HepG2 (cell line): ENCODE results near the gene TCP11L1. TPM values are rescaled to one million over a fixed set of nuclear protein-coding genes. Genes with fewer than 3 reads are reported as not detected.

Experiments
- ARID5B ChIP-seq: IDR thresholded peaks from 2 replicates; pipeline ENCODE4 v1.4.0; 2020; ENCODE audit warnings: mild to moderate bottlenecking, missing genetic modification reagents
- ATM ChIP-seq: fragments of 450-650 bp; IDR thresholded peaks from 2 replicates; pipeline ENCODE4 v1.7.1; 2017; ENCODE audit warnings: mild to moderate bottlenecking, borderline replicate concordance
- DPF2 ChIP-seq: sonication (generic); formaldehyde crosslinking; IDR thresholded peaks from 2 replicates; pipeline ENCODE4 v1.4.0; 2020; ENCODE audit warnings: mild to moderate bottlenecking, low read depth, missing genetic modification reagents, borderline replicate concordance
- FLYWCH1 ChIP-seq: sonication (generic); formaldehyde crosslinking; IDR thresholded peaks from 2 replicates; pipeline ENCODE4 v1.8.1; 2023; ENCODE audit warnings: mild to moderate bottlenecking, missing genetic modification reagents
- HDAC6 ChIP-seq: fragments of 200-600 bp; sonication (generic); IDR thresholded peaks from 2 replicates; pipeline ENCODE4 v1.7.0; 2017; ENCODE audit warnings: mild to moderate bottlenecking, antibody characterized with exemption, low read length, low read depth
- MXD4 ChIP-seq: IDR thresholded peaks from 2 replicates; pipeline ENCODE4 v1.6.1; 2016; ENCODE audit warnings: mild to moderate bottlenecking, missing biosample characterization, missing genetic modification reagents
- NCOR1 ChIP-seq: fragments of 200-600 bp; sonication (generic); IDR thresholded peaks from 2 replicates; pipeline ENCODE4 v1.7.0; 2017; ENCODE audit warnings: antibody characterized with exemption, low read length, borderline replicate concordance
- NRL ChIP-seq: sonication (generic); formaldehyde crosslinking; IDR thresholded peaks from 2 replicates; pipeline ENCODE4 v1.5.0; 2020; ENCODE audit warnings: missing genetic modification reagents, mild to moderate bottlenecking, moderate library complexity, borderline replicate concordance
- POGZ ChIP-seq: sonication (generic); formaldehyde crosslinking; IDR thresholded peaks from 2 replicates; pipeline ENCODE4 v1.4.0; 2020; ENCODE audit warnings: mild to moderate bottlenecking, missing genetic modification reagents
- REXO4 ChIP-seq: sonication (generic); formaldehyde crosslinking; IDR thresholded peaks from 2 replicates; pipeline ENCODE4 v1.8.0; 2022; ENCODE audit warnings: missing genetic modification reagents, mild to moderate bottlenecking, borderline replicate concordance
- ZBTB7A ChIP-seq: sonication (generic); formaldehyde crosslinking; IDR thresholded peaks from 2 replicates; pipeline ENCODE4 v1.8.0; 2022; ENCODE audit warnings: mild to moderate bottlenecking, missing genetic modification reagents
- ZMYM4 ChIP-seq: sonication (generic); formaldehyde crosslinking; IDR thresholded peaks from 2 replicates; pipeline ENCODE4 v1.8.1; 2023; ENCODE audit warnings: mild to moderate bottlenecking, missing genetic modification reagents
- ZNF547 ChIP-seq: sonication (generic); formaldehyde crosslinking; IDR thresholded peaks from 2 replicates; pipeline ENCODE4 v1.5.1; 2020; ENCODE audit warnings: mild to moderate bottlenecking, missing genetic modification reagents
- ZNF550 ChIP-seq: sonication (generic); formaldehyde crosslinking; IDR thresholded peaks from 2 replicates; pipeline ENCODE4 v1.4.0; 2020; ENCODE audit warnings: mild to moderate bottlenecking, missing genetic modification reagents, borderline replicate concordance
- ZNF703 ChIP-seq: sonication (generic); formaldehyde crosslinking; IDR thresholded peaks from 2 replicates; pipeline ENCODE4 v1.5.1; 2020; ENCODE audit warnings: missing genetic modification reagents, mild to moderate bottlenecking, moderate library complexity, borderline replicate concordance
- ZNF740 ChIP-seq: sonication (generic); formaldehyde crosslinking; IDR thresholded peaks from 2 replicates; pipeline ENCODE4 v1.4.0; 2020; ENCODE audit warnings: missing genetic modification reagents
- ZNF891 ChIP-seq: sonication (generic); formaldehyde crosslinking; IDR thresholded peaks from 2 replicates; pipeline ENCODE4 v1.5.0; 2020; ENCODE audit warnings: mild to moderate bottlenecking, missing genetic modification reagents
- polyA plus RNA-seq, 8 experiments: library from polyadenylated mRNA; depleted of rRNA in 3 of 8; stranded (reverse) in 7 of 8; unstranded in 1 of 8; fragments of >200 nt; fragmentation: Illumina TruSeq in 4 of 8; extraction: Trizol in 4 of 8; gene quantifications; 2 replicates each; pipeline versions ENCODE4 v1.2.1 to v1.2.3, GENCODE V29; 2011 to 2016; ENCODE audit warnings: low read depth in 4 of 8, missing spikeins in 1 of 8, mixed read lengths in 1 of 8; ENCODE audit not compliant: insufficient read depth in 1 of 8
- total RNA-seq, 5 experiments: library from RNA; depleted of rRNA; stranded (reverse); fragments of >200 nt; fragmentation: Illumina TruSeq; extraction: Trizol; gene quantifications; 2 replicates each; pipeline ENCODE4 v1.2.3, GENCODE V29; 2016; ENCODE audit warnings: low read depth in 1 of 5
- TF ChIP-seq, protein P1 (sequence below): sonication (generic); formaldehyde crosslinking; IDR thresholded peaks from 2 replicates; pipeline ENCODE4 v1.8.1; 2023; ENCODE audit warnings: mild to moderate bottlenecking, missing genetic modification reagents, borderline replicate concordance
- TF ChIP-seq, protein P2 (sequence below): sonication (generic); formaldehyde crosslinking; IDR thresholded peaks from 2 replicates; pipeline ENCODE4 v1.8.1; 2022; ENCODE audit warnings: low read depth, mild to moderate bottlenecking, missing genetic modification reagents
- TF ChIP-seq, protein P3 (sequence below): sonication (generic); formaldehyde crosslinking; IDR thresholded peaks from 2 replicates; pipeline ENCODE4 v1.4.0; 2020; ENCODE audit warnings: missing genetic modification reagents, borderline replicate concordance

Gene TCP11L1
- total and polyA plus RNA-seq, 2 of the 13 experiments (the other 11 are each of a cell fraction or from before 2014, with no cell fraction given) = 7.9 to 10.1 TPM

DNA sequence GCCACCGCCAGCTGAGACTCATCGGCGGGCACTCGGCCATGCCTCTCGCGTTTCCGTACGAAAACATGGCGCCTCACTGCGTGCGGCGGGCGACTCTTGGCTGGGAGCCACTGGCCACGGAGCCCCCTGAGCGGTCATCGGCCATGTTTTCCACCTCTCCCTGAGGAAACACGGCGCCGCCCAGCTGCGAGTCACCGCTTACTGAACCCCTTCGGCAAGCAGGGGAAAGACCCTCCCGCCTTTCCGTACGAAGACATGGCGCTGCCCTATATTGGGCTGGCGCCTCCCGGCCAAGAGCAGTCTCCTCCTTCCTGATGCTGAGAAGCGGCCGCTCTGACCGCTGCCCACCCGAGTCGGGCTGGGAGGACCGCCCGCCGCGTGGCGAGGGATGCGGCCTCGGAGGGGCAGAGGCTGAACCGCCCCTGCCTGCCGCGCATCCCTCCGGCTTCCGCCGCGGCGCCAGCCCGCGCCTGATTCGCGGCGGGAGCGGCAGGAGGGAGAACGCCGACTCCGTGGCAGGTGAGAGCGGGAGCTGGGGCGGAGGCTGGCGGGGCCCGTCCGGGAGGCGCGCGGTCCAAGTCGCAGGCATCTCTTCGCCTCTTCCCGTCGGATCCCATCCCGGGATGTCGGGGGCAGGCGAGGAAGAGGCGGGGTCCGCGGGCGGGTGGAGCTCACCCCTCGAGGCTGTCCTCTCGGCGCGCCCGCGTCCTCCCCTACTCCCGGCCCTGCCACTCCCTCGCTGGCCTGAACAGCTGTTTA, at the start of gene TCP11L1 (continued):
- TF ChIP-seq MXD4 (CRISPR knock-in tag) (peak; percentile 59), POGZ (CRISPR knock-in tag) (peak; percentile 81; the same call in 1 of the 2 replicates), ARID5B (CRISPR knock-in tag) (no peak; the same call in none of the 2 replicates), FLYWCH1 (CRISPR knock-in tag) (no peak), ZBTB7A (CRISPR knock-in tag) (0 out of 2 replicates have a peak, but pooled peaks have one; percentile 37), REXO4 (CRISPR knock-in tag) (no peak), DPF2 (CRISPR knock-in tag) (no peak), ATM (no peak), HDAC6 (no peak), ZNF703 (CRISPR knock-in tag) (no peak), ZNF891 (CRISPR knock-in tag) (peak; percentile 64; the same call in 1 of the 2 replicates), ZNF740 (CRISPR knock-in tag) (no peak), NRL (CRISPR knock-in tag) (peak; percentile 74; the same call in 1 of the 2 replicates), NCOR1 (no peak), ZMYM4 (CRISPR knock-in tag) (peak; percentile 28), ZNF547 (CRISPR knock-in tag) (peak; percentile 57; the same call in 1 of the 2 replicates), ZNF550 (CRISPR knock-in tag) (no peak)
- TF ChIP-seq, protein P1, sequence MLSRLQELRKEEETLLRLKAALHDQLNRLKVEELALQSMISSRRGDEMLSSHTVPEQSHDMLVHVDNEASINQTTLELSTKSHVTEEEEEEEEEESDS = peak; percentile 71; the same call in 1 of the 2 replicates
- TF ChIP-seq, protein P2, sequence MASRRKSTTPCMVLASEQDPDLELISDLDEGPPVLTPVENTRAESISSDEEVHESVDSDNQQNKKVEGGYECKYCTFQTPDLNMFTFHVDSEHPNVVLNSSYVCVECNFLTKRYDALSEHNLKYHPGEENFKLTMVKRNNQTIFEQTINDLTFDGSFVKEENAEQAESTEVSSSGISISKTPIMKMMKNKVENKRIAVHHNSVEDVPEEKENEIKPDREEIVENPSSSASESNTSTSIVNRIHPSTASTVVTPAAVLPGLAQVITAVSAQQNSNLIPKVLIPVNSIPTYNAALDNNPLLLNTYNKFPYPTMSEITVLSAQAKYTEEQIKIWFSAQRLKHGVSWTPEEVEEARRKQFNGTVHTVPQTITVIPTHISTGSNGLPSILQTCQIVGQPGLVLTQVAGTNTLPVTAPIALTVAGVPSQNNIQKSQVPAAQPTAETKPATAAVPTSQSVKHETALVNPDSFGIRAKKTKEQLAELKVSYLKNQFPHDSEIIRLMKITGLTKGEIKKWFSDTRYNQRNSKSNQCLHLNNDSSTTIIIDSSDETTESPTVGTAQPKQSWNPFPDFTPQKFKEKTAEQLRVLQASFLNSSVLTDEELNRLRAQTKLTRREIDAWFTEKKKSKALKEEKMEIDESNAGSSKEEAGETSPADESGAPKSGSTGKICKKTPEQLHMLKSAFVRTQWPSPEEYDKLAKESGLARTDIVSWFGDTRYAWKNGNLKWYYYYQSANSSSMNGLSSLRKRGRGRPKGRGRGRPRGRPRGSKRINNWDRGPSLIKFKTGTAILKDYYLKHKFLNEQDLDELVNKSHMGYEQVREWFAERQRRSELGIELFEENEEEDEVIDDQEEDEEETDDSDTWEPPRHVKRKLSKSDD (CRISPR knock-in tag) = peak; percentile 84; the same call in 1 of the 2 replicates
- TF ChIP-seq, protein P3, sequence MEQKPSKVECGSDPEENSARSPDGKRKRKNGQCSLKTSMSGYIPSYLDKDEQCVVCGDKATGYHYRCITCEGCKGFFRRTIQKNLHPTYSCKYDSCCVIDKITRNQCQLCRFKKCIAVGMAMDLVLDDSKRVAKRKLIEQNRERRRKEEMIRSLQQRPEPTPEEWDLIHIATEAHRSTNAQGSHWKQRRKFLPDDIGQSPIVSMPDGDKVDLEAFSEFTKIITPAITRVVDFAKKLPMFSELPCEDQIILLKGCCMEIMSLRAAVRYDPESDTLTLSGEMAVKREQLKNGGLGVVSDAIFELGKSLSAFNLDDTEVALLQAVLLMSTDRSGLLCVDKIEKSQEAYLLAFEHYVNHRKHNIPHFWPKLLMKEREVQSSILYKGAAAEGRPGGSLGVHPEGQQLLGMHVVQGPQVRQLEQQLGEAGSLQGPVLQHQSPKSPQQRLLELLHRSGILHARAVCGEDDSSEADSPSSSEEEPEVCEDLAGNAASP (CRISPR knock-in tag) = peak; percentile 14
